ENCODE measurements around the gene INPPL1.

The INPPL1 gene

GRCh38 chr11:72218251-72218745 lies 6.3 kb upstream of the INPPL1 start:
- H3K4me3 ChIP-seq (ENCODE audit: low read depth, low read length): no peak overlapping the region
- DNase-seq (ENCODE audit: low read depth): no peak
- in situ Hi-C loops (cut with HindIII; ENCODE audit: low sequenced_read_pairs): no loop called here
- TF ChIP-seq CTCF (IDR thresholded peaks at IDR 0.05; ENCODE audit: low read depth, low read length, missing control alignments): no peak

- no peak for TF ChIP-seq CTCF (IDR thresholded peaks at IDR 0.05; ENCODE audit: low read depth, low read length, missing control alignments)
- in situ Hi-C loops (cut with HindIII; ENCODE audit: low sequenced_read_pairs): no loop called here
- no peak for DNase-seq (ENCODE audit: low read depth)
- no peak overlapping the region for H3K4me3 ChIP-seq (ENCODE audit: low read depth, low read length)
These were observed 3.7 kb upstream of the INPPL1 start for GRCh38 chr11:72220696-72221363.

- no peak for TF ChIP-seq CTCF (IDR thresholded peaks at IDR 0.05; ENCODE audit: low read depth, low read length, missing control alignments)
- DNase-seq (ENCODE audit: low read depth): no peak
- in situ Hi-C loops (cut with HindIII; ENCODE audit: low sequenced_read_pairs): no loop called here
- H3K4me3 ChIP-seq (ENCODE audit: low read depth, low read length): no peak overlapping the region
These were observed 3.0 kb upstream of the INPPL1 start for GRCh38 chr11:72221386-72222075.

- TF ChIP-seq CTCF (IDR thresholded peaks at IDR 0.05; ENCODE audit: low read depth, low read length, missing control alignments): no peak
- in situ Hi-C loops (cut with HindIII; ENCODE audit: low sequenced_read_pairs): no loop called here
- no peak for DNase-seq (ENCODE audit: low read depth)
- H3K4me3 ChIP-seq (ENCODE audit: low read depth, low read length): peak overlapping the region; percentile 93
These were observed 2.3 kb upstream of the INPPL1 start for GRCh38 chr11:72222106-72222891.

- DNase-seq (ENCODE audit: low read depth): peak; percentile 63
- H3K4me3 ChIP-seq (ENCODE audit: low read depth, low read length): peak overlapping the region; percentile 93
- in situ Hi-C loops (cut with HindIII; ENCODE audit: low sequenced_read_pairs): no loop called here
- TF ChIP-seq CTCF (IDR thresholded peaks at IDR 0.05; ENCODE audit: low read depth, low read length, missing control alignments): peak; percentile 15
These were observed 1.5 kb upstream of the INPPL1 start for GRCh38 chr11:72222907-72223614.

All from astrocyte of the cerebellum (primary cell).